GM19240 (cell line): Measurements from ENCODE around the gene RBM10.

ENCODE experiments used
- DNase-seq: peaks from one replicate; pipeline ENCODE4 v3.0.0; 2011; ENCODE audit warnings: low spot score; ENCODE audit not compliant: insufficient read length

Gene RBM10

DNA sequence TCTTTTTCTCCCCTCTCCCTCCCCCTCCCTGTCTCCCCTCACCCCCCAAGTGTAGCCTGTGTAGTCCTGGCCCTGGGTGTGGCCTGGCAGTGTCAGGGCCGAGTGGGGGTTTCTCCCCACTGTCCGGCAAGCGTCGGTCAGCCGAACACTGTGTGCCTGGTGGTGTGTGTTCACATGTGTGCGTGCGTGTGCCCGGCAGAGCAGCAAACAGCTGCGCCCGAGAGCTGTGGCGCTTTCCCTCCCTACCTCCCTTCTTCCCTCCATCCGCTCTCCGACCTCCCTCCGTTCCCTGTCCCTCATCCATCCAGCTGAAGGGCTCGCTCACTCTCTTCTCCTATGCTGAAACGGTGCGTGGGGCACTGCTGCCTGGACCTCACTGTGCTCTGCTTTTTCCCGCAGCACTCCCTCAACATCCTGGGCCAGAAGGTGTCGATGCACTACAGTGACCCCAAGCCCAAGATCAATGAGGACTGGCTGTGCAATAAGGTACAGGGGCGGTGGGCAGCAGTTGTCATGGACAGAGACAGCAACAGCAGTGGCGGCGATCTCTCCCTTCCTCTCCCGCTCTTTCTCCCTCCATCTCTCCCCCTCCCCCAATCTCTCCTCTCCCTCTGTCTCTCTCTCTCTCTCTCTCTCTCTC lies 31.2 kb downstream of the RBM10 start:
- no peak for DNase-seq

DNA sequence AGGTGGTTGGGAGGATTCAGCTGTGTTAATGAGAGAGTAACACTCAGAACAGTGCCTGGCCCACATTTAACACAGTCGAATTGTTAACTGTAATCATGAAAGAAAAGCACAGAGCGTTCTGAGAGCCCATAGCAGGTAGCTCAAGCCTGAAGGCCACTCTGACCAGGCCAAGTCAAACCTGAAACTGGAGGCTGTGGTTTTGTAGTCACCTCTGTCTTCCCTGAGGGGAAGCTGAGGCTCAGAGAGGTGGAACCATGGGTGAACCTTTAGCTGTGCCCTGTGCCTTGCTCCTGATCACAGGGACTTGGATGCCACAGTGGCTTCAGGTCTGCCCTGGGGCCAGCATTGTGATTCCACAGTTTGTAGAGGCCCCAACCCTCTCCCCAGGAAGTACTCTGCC lies 32.1 kb downstream of the RBM10 start:
- no peak for DNase-seq

DNA sequence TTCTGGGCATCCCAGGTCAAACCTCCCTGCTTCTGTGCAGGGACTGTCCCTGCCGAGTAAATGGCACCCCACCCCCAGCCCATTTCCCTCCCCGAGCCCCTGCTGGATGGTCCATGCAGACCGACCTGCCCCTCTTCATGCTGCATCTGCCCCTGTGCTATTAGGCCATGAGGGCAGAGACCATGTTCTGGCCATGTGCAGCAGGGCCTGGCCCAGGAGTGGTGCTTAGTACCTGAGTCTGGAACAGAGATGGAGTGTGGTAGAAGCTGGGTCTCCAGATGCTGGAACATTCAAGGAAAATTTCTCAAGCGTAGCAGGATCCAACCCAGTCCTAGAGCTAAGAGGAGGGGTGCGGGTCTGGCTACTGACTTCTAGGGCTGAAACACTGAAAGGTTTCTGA lies 33.3 kb downstream of the RBM10 start:
- no peak for DNase-seq

DNA sequence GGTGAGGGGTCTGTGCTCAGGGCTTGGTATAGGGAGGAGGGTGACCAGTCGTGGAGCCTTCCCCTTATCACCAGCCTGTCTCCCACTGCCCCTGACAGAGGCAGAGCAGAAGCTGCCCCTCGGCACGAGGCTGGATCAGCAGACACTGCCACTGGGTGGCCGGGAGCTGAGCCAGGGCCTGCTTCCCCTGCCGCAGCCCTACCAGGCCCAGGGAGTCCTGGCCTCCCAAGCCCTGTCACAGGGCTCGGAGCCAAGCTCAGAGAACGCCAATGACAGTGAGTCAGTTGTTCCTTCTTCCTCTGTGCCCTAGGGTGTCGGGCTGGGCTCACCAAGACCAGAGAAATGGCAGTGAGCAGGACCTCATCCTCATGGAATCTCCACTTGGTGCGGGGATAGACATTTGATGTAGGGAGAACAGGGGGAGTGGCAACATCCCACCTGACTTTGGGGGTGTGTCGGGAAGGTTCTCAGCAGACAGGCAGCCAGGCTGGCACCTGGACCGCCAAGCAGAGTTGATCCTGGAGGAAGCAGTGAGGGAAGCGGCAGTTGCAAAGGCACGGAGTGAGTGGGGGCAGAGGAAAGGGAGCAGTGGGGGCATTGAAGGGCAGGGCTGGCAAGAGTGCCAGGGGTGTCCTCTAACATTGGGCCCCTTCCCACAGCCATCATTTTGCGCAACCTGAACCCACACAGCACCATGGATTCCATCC lies 34.4 kb downstream of the RBM10 start:
- no peak for DNase-seq

DNA sequence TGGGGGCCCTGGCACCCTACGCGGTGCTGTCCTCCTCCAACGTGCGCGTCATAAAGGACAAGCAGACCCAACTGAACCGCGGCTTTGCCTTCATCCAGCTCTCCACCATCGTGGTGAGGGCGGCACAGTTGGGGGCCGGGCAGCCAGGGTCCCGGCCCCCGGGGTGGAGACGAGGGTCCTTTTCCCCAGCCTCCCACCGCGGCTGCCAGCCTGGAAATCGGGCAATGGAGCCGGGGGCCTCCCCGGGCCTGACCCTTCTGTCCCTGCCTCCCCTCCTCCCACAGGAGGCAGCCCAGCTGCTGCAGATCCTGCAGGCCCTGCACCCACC lies 34.9 kb downstream of the RBM10 start:
- DNase-seq: no peak

DNA sequence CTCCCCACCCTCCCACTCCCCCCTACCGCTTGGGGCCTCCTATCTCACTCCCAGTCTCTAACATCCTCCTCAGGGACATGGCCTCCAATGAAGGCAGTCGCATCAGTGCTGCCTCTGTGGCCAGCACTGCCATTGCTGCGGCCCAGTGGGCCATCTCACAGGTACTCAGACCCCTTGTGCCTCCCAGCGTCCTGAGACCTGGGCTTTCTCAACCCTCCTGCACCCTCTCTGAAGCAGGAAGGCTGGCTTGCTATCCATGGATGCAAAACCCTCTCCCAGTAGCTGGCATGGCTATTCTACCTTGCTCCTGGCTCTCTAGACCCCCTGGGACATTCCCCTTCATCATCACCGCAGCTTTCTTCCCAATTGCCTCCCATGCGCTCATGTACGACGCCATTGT lies 35.3 kb downstream of the RBM10 start:
- no peak for DNase-seq

DNA sequence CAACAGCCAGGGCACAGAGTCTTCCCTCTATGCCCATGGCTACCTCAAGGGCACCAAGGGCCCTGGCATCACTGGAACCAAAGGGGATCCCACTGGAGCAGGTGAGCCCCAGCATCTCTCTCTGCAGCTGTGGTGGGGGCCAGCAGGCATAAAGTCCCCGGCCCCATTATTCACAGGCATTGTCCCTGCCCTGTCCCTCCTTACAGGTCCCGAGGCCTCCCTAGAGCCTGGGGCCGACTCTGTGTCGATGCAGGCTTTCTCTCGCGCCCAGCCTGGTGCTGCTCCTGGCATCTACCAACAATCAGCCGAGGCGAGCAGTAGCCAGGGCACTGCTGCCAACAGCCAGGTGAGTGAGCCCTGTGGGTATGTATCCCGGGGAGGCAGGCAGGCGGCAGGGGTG lies 36.3 kb downstream of the RBM10 start:
- DNase-seq: no peak

DNA sequence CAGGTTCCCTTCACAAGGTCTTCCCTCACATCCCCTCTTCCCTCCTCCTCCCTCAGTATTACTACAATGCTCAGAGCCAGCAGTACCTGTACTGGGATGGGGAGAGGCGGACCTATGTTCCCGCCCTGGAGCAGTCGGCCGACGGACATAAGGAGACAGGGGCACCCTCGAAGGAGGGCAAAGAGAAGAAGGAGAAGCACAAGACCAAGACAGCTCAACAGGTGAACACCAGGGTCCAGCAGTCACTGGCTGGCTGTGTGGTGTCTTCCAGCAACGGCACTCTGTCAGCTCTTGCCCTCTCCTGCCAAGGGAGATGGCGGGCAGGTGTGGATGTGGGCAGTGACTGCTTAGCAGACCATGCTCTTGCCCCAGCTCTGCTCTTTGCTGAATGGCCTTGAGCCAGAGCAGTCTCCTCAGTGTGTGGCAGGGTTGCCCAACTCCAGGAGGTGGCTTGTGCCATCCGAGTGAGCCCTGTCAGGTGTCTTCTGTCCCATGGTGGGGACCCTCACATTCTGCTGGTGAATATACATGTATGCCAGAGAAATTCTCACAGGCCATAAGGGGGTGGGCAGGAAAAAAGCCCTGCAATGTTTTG lies 37.2 kb downstream of the RBM10 start:
- no peak for DNase-seq

DNA sequence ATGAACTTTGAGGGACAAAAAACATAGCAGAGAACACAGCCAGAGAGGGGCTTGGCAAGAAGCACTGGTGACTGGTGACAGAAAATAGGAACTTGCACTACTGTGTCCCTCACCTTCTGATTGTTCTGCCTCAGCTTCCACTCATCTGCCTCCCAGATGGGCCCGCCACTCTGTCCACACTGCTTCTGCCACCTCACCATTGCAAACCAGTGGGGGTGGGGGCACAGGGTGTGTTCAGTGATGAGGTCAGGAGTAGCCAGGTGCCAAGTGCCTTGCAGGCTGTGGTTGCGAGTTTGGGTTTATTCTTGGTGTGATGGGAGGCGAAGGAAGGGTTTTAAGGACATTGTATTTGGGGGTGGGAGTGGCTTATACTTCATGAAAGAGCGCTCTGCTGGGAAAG lies 39.5 kb downstream of the RBM10 start:
- no peak for DNase-seq

DNA sequence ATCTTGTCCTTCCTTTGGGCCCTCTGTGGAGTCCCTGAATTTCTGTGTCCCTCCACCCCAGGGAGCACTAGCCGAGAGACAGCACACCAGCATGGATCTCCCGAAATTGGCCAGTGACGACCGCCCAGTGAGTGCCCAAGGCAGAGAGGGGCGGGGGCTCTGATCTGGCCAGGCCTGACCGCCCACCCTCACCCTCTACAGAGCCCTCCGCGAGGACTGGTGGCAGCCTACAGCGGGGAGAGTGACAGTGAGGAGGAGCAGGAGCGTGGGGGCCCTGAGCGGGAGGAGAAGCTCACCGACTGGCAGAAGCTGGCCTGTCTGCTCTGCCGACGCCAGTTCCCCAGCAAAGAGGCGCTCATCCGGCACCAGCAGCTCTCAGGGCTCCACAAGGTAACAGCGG lies 40.2 kb downstream of the RBM10 start:
- no peak for DNase-seq

DNA sequence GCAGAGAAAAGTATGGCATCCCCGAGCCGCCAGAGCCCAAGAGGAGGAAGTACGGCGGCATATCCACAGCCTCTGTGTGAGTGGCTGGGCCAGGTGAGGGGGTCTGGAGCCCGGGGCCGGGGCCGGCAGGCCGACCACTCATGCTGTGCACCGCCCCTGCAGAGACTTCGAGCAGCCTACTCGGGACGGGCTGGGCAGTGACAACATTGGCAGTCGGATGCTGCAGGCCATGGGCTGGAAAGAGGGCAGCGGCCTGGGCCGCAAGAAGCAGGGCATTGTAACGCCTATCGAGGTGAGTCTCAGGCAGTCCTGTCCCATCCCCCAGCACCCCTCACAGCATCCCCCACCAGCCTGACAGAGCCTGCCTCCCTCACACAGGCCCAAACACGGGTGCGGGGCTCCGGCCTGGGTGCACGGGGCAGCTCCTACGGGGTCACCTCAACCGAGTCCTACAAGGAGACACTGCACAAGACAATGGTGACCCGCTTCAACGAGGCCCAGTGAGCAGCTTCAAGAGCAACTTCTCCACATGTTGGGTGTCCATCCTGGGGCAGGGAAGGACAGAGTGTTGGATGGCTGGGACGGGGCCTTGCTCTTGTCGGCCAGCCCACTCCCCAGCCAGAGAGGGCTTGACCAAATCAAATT lies 41.2 kb downstream of the RBM10 start:
- DNase-seq: no peak

DNA sequence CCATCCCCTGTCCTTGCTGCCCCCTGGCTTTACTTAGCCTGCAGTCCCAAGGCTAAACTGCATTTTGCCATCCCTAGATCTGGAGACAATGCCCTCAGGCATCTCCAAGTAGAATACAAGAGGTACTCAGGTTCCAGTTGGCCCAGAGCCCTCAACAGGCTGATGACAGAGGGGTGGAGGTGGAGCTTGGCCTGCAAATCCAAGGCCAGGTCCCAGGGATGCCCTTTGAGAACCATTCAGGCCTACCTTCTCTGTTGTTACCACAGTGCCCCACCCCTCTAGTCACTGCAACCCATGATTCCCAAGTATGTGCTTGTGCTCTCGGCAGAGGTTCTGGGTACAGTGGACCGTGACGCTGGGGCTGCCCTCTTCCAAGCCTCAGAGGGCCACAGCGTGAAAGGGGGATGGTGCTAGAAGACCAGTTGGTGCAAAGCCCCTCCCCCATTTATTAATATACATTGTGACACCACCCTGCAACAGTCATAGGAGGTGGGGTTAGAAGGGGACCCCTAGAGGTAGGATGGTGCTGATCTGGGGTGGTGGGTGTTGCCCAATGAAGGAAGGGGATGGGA lies 42.2 kb downstream of the RBM10 start:
- DNase-seq: no peak

DNA sequence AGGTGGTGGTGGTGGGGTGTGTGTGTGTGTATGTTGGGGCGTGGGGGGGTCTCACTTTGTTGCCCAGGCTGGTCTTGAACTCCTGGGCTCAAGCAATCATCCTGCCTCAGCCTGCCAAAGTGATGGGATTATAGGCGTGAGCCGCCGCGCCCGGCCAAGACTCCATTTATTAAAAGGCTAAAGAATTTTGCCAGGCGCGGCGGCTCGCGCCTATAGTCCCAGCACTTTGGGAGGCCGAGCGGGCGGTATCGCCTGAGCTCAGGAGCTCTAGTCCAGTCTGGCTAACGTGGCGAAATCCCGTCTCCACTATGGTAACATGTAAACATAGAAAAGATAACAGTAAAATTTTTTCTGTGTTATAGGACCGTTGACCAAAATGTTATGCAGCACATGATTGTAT lies 44.9 kb downstream of the RBM10 start:
- no peak for DNase-seq

DNA sequence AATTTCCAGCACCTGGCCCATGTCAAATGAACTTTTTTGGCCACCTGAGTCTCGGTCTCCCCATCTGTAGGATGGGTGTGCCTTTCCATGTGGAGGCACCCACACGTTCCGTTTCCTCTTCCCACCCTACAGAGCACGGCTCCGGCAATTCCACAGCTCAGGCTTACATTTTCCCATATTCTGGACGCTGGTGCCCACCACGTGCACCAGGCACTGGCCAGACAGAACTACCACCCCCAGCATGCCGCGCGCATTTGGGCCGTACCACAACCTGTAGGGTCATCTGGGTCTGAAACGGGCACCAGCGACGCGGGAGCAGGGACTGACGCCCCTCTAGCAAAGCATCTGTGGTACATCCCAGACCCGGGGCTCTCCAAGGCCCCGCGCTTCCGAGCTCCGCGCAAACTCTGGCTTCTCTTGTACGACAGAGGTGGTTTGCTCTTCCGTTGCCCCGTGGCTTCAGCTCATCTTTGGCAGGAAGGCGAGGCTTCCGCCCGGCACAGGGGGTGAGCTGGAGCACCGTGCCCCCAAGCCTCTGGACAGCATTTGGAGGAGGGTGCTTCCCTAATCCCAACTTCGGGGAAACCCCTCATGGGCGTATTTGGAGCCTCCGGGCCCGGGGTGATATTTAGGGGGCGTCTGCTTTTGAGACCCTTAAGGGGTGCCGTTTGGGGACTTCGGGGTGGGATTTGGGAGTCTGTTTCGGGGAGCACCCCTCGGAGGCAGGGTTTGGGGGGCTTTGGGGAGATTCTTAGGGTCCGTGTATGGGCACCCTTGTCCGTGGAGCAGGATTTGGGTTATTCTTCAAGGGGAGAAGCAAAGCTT lies 45.6 kb downstream of the RBM10 start:
- DNase-seq: peak; percentile 87

DNA sequence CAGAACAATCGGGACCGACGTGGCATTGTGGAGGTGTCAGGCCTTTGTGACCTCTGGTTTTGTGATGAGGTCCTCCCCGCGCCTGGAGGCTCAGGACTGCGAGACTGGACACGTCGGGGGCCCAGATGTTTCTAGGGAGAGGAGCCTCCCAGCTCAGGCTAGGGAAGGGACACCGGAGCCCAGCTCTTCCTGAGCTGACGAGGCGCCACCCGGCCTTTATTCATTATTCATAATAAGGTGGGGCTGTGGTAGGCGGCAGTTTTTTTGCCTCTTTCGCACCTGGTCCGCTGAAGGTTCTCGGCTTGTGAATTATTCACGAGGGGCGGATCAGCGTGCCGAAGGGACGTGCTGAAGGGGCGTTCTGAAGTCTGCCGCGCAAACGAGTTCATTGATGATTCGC lies 46.3 kb downstream of the RBM10 start:
- DNase-seq: no peak

DNA sequence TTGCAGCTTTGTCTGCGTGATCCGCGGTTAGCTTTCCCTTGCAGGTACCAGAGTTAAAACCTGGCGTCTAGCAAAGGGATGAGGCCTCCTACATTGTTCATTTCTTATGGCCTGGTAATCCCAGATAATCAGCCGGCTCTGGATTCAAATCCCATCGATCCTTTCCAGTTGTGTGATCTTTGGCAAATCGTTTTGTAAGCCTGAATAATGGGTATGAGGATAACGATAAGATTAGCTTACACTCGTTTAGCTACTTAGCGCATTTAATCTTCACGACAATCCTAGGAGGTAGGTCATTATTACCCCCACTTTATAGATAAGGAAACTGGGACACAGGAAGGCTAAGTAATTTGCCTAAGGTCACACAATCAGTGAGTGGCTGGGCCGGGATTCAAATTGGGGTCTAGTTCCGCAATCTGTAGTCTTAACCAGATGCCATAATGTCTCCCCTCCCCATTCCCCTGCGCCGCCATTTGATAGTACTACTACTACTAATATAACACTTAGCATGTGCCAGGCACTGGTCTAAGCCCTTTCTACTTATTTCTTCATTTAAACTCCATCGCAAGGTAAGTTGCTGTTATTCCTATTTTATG lies 46.9 kb downstream of the RBM10 start:
- DNase-seq: no peak

DNA sequence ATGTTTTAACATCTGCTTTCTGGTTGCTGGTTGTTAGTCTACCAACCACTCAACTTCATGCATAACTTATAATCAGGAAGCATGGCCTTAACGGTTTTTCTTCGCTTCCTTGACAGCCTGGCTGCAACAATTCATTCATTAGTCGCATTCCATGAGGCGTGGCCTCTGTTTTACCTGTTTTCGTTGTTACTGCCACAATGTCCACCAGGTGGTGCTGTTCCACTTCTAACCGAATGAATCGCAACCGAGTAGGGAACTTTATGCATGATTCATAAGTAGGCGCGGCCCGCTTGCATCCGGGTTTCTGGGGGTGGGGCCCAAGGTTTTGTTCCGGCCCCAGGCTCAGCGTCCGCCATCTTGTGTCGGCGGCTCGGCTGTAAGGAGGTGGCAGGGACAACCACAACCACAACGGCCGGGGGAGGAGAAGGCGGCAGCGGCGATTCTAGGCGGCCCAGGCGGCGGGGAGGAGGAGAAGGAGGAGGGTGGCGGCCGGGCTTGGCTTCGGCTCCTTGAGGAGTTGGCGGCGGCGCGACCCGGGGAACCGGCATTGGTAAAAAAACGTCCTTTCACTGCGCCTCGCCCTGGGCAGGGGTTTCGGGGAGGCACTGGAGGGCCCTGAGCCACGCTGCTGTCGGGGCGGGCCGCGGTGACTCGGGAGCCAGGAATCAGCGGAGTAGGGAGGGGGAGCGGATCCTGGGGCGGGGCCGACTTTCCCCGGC lies 48.6 kb downstream of the RBM10 start, which contains the start of gene UBA1:
Gene UBA1, plus strand, starts transcription at position 355 of the 719 bp plus-strand sequence. CDS start 4,974 bp downstream, outside the sequence.
- peak; percentile 93 for DNase-seq

DNA sequence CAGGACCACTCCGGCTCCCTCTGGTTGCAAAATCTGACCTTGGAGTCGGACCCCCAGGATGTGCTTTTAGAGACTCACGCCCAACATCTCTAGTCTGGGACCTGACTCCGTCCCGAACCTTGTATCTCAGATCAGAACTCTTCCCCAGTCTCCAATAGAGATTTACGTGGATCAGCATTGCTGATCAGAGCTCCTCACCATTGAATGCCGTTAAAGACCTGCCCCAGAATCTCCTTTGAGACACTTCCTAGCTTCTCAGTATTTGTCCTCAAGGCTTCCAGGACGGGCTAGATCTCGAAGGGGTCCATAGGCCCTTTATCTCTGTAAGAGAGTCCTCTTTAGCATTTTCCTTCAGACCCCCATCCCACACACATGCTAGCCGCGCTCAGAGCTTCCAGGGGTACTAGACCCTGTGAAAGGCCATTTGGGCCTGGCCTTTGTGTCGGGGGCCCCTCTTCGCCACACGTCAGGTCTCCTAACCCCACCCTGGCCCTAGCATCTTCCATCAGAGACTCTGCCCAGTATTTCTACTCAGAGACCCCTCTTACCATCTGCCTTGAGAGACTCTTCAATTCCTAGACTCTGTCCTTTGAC lies 49.3 kb downstream of the RBM10 start:
- no peak for DNase-seq

DNA sequence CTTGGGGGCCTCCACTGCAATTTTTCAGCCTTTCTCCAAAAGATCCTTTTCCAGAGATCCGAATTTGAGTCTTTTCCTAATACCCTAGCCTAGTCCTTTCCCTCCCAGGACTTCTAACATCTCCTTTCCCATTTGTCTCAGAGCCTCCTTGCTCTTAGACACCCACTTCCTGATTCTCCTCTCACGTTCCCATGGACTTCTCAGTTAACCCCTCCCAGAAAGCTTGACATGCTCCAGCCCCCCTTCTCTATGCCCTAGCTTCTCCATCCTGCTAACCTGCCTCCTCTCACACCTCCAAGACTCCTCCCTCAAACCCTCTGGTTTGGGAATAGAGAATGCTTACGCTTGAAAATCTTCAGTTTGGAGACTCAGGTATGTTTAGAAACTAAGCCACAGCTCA lies 51.1 kb downstream of the RBM10 start:
- DNase-seq: no peak

DNA sequence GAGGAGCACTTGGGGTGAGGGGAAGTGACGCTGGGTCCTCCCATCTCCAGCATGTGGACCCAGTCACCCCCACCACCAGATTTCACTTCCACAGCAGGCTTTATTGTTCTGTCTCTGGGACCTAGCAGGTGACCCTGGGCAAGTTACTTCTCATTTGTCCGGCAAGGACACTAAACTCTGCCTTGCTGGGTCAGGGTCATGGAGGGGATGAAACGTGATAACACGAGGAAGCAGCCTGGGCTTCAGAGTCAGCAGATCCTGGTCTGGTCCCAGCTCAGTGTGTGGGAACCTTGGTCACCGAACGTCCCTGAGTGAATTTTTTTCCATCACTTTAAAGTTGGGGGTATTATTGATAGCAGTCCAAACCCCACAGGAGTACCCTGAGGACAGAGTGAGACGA lies 52.5 kb downstream of the RBM10 start:
- DNase-seq: no peak
